Activated T-helper 17 cell treated with anti-CD3 and anti-CD28 coated beads, Interleukin-2, amount 50 U/mL, for 72 hours (primary cell): ENCODE measurements around the gene RBP3. TPM values are rescaled to one million over a fixed set of nuclear protein-coding genes. Genes with fewer than 3 reads are reported as not detected.
A peak's percentile ranks its signal among the peaks of the same experiment; 100 is the strongest.

Experiments
- ATAC-seq: fragments of 150-1000 bp; cut with Tn5 transposase; replicated peaks from 2 replicates; pipeline ENCODE4 v1.10.0; 2021; ENCODE audit warnings: mild to moderate bottlenecking, moderate library complexity
- H3K27ac Mint-ChIP-seq: one replicate; pipeline ENCODE4 v1.8.0; 2022; ENCODE audit warnings: mixed read lengths
- H3K27me3 Mint-ChIP-seq: one replicate; pipeline ENCODE4 v1.8.0; 2022; ENCODE audit warnings: mixed read lengths
- H3K36me3 Mint-ChIP-seq: one replicate; pipeline ENCODE4 v1.8.0; 2022; ENCODE audit warnings: low read depth, mild to moderate bottlenecking, mixed read lengths
- H3K4me1 Mint-ChIP-seq: one replicate; pipeline ENCODE4 v1.8.0; 2022; ENCODE audit warnings: mixed read lengths
- H3K4me3 Mint-ChIP-seq: one replicate; pipeline ENCODE4 v1.8.0; 2022; ENCODE audit warnings: mild to moderate bottlenecking, mixed read lengths
- H3K9me3 Mint-ChIP-seq: one replicate; pipeline ENCODE4 v1.8.0; 2022; ENCODE audit warnings: mixed read lengths
- total RNA-seq, 2 donors: library from RNA; stranded (reverse); gene quantifications; one replicate each; pipeline ENCODE4 v1.2.3, GENCODE V29; 2022

RBP3 gene
- not detected for total RNA-seq

GRCh38 chr10:47348138-47348651 is at the start of gene RBP3:
TSS of gene RBP3 (plus strand) at chr10:47348363. CDS start at chr10:47348485, 122 bp downstream.
- no peaks in the 10 kb centered on the region for H3K36me3 Mint-ChIP-seq
- no peaks in the 10 kb centered on the region for H3K9me3 Mint-ChIP-seq
- no peak for ATAC-seq
- H3K4me3 Mint-ChIP-seq, result no peak within 1 kb of the TSS
- no peak within 1 kb of the TSS for H3K27ac Mint-ChIP-seq
- H3K4me1 Mint-ChIP-seq, result no peaks in the 10 kb centered on the region
- H3K27me3 Mint-ChIP-seq, result no peaks in the 10 kb centered on the region

DNA sequence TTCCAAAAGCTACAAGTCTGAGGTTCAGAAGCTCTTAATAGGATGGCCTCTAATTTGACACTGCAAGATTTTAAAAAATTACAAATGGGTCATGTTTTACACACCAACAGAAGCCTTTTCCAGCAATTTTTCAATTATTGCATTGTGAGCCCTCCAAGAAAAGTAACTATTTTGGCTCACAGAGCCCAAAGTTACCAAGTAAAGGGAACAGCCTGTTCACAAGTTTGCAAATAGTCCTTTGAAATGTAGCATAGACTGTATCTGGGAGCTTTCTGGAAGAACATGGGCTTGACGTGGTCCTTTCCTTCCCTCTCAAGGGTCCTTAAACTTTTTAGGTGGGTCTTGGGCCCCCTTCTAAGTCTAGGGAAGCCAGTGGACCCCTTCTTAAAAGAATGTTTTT is 49.4 kb upstream of the RBP3 start:
- ATAC-seq, result no peak
- Mint-ChIP-seq H3K4me3 (no peak overlapping the region), H3K27ac (no peak overlapping the region)

DNA sequence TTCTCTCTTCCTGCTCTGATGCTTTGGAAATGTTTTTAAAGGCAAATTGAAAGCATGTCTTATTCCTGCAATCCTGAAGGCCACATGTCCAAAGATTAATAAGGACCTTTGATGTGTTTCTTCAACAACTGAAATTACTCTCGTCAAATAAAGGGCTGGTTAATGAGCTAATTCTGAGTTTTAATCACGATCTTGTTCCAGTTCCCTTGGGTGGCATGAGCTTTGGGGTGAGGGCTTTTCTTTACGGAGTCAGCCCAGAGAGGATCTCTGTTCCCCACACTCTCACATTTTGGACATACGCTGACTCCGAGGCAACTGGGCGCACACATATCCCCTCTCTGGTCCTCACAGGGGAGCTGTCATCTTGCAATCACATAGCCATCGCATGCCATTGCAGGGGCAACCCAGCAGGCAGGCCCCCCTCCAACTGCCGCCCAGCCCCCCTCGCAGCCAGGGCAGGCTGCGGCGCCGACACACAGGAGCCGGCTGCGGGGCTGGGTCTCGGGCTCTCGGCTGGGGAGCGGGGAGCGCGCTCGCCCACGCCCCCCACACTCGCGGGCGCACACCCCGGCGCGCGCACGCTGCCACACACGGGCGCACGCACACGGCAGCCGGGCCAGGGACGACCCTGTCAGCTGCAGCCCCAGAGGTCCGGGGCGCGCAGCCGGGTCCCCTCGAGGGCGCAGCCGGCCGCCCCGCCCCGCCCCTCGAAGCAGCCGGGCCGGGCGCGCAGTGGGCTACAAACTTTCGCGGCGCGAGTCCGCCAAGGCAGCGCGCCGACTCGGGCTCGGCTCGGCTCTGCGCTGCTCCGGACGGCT is 48.3 kb upstream of the RBP3 start, which contains the start of gene GDF10:
Gene GDF10 (plus strand): TSS at position 587 of the 818 bp plus-strand sequence. CDS start 455 bp downstream, outside the sequence.
- peaks cover 16% of the 10 kb centered on the region for H3K27me3 Mint-ChIP-seq
- no peaks in the 10 kb centered on the region for H3K9me3 Mint-ChIP-seq
- H3K4me3 Mint-ChIP-seq, result peak within 1 kb of the TSS; percentile 72
- H3K27ac Mint-ChIP-seq, result no peak within 1 kb of the TSS
- H3K36me3 Mint-ChIP-seq, result no peaks in the 10 kb centered on the region
- peaks cover 5% of the 10 kb centered on the region for H3K4me1 Mint-ChIP-seq
- peak; percentile 16 for ATAC-seq

More for the DNA sequence above, 49.4 kb upstream of the RBP3 start:
- Mint-ChIP-seq H3K36me3 (no peaks in the 10 kb centered on the region), H3K27me3 (peaks cover 16% of the 10 kb centered on the region), H3K9me3 (no peaks in the 10 kb centered on the region), H3K4me1 (peaks cover 5% of the 10 kb centered on the region)

DNA sequence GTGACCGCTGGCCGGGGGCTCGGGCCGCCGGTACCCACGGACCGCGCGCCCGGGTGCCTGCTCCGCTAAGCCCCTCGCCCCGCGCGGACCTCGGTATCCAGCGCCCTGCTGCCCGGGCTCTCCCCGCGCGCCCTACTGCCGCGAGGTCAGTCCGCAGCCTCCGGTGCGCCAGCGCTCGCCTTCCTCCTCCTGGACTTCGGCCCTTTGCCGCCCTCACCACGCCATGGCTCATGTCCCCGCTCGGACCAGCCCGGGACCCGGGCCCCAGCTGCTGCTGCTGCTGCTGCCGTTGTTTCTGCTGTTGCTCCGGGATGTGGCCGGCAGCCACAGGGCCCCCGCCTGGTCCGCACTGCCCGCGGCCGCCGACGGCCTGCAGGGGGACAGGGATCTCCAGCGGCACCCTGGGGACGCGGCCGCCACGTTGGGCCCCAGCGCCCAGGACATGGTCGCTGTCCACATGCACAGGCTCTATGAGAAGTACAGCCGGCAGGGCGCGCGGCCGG is 47.7 kb upstream of the RBP3 start:
- no peaks in the 10 kb centered on the region for H3K9me3 Mint-ChIP-seq
- ATAC-seq, result no peak
- H3K27ac Mint-ChIP-seq, result no peak overlapping the region
- H3K4me3 Mint-ChIP-seq, result peak overlapping the region; percentile 72
- peaks cover 5% of the 10 kb centered on the region for H3K4me1 Mint-ChIP-seq
- H3K27me3 Mint-ChIP-seq, result peaks cover 12% of the 10 kb centered on the region
- no peaks in the 10 kb centered on the region for H3K36me3 Mint-ChIP-seq

- no peak overlapping the region for H3K27ac Mint-ChIP-seq
- H3K4me1 Mint-ChIP-seq, result peaks cover 10% of the 10 kb centered on the region
- no peaks in the 10 kb centered on the region for H3K36me3 Mint-ChIP-seq
- peaks cover 12% of the 10 kb centered on the region for H3K27me3 Mint-ChIP-seq
- no peak overlapping the region for H3K4me3 Mint-ChIP-seq
- ATAC-seq, result no peak
- no peaks in the 10 kb centered on the region for H3K9me3 Mint-ChIP-seq
Observed at GRCh38 chr10:47301833-47302232, 46.3 kb upstream of the RBP3 start.

GRCh38 chr10:47303105-47303504 is 45.1 kb upstream of the RBP3 start:
- Mint-ChIP-seq H3K9me3 (no peaks in the 10 kb centered on the region), H3K27me3 (peaks cover 12% of the 10 kb centered on the region), H3K27ac (no peak overlapping the region), H3K36me3 (no peaks in the 10 kb centered on the region), H3K4me1 (peaks cover 10% of the 10 kb centered on the region), H3K4me3 (no peak overlapping the region)
- ATAC-seq, result no peak

- Mint-ChIP-seq H3K9me3 (no peaks in the 10 kb centered on the region), H3K27me3 (peaks cover 12% of the 10 kb centered on the region), H3K27ac (no peak overlapping the region), H3K4me3 (no peak overlapping the region), H3K4me1 (peaks cover 10% of the 10 kb centered on the region), H3K36me3 (no peaks in the 10 kb centered on the region)
- ATAC-seq, result no peak
Observed at GRCh38 chr10:47303866-47304265, 44.3 kb upstream of the RBP3 start.

DNA sequence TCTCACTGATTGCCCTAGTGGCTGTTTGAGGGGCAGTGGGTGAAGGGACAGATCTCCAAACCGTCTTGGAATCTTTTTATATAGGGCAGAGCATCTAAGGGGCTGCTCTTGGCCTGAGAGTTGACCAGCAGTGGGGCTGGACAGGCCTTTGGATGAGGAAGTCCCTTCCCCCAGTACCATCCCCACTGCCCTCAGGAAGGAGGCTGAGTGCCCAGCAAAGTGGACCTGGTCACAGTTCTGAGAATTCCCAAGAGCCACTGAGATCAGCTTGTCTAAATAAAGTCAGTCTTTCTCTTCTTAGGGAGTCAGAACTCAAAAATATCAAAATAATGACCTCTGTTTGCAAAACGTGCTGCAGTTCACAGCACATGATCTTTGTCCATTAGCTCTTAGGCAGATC is 42.6 kb upstream of the RBP3 start:
- no peak for ATAC-seq
- no peaks in the 10 kb centered on the region for H3K9me3 Mint-ChIP-seq
- H3K4me3 Mint-ChIP-seq, result no peak overlapping the region

GRCh38 chr10:47306387-47307210 is 41.6 kb upstream of the RBP3 start:
- no peak for ATAC-seq
- Mint-ChIP-seq H3K9me3 (no peaks in the 10 kb centered on the region), H3K36me3 (no peaks in the 10 kb centered on the region), H3K27ac (no peak overlapping the region), H3K27me3 (no peaks in the 10 kb centered on the region), H3K4me1 (peaks cover 6% of the 10 kb centered on the region), H3K4me3 (no peak overlapping the region)

More for the DNA sequence above, 42.6 kb upstream of the RBP3 start:
- Mint-ChIP-seq H3K27me3 (peaks cover 6% of the 10 kb centered on the region), H3K4me1 (peaks cover 10% of the 10 kb centered on the region), H3K27ac (no peak overlapping the region), H3K36me3 (no peaks in the 10 kb centered on the region)

DNA sequence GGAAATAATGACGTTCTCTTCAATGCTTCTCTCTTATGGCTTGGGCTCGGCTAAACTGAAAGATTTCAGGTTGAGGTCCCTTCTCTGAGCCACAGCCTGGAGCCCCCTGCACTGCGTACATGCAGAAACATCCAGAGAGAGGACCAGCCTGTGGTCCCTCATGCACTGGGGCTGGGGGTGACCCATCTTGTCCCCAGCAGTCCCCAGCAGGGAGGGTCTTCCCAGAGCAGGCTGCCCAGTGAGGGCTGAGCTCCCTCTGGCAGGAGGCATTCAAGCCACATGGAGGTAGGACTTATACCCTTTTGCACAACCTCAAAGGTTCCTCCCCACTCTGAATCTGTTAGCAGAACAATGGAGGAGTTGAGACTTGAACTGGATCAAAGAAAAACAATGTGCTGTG is 40.8 kb upstream of the RBP3 start:
- no peak for ATAC-seq
- Mint-ChIP-seq H3K9me3 (no peaks in the 10 kb centered on the region), H3K4me3 (no peak overlapping the region), H3K27me3 (no peaks in the 10 kb centered on the region), H3K4me1 (peaks cover 6% of the 10 kb centered on the region), H3K27ac (no peak overlapping the region), H3K36me3 (no peaks in the 10 kb centered on the region)

DNA sequence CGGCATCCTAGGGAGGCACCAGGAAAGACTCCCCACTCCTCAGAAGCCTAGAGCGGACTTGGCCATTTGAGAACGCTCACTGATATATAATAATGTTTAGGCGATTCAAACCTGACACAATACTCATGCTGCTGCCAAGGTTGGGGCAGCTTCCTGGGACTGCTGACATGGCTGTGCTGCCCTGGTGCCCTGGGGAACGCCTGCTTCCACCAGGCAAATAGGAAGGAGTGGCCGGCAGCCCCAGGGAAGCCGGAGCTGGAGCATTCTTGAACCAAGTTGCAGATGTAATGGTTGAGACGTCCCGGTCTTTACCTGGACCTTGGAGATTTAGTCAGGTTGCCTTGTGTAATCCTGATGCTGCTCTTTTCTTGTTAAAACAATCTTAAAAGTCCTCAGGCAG is 39.4 kb upstream of the RBP3 start:
- peaks cover 6% of the 10 kb centered on the region for H3K4me1 Mint-ChIP-seq
- no peaks in the 10 kb centered on the region for H3K27me3 Mint-ChIP-seq
- H3K27ac Mint-ChIP-seq, result no peak overlapping the region
- no peak overlapping the region for H3K4me3 Mint-ChIP-seq
- no peaks in the 10 kb centered on the region for H3K9me3 Mint-ChIP-seq
- ATAC-seq, result no peak
- H3K36me3 Mint-ChIP-seq, result no peaks in the 10 kb centered on the region

DNA sequence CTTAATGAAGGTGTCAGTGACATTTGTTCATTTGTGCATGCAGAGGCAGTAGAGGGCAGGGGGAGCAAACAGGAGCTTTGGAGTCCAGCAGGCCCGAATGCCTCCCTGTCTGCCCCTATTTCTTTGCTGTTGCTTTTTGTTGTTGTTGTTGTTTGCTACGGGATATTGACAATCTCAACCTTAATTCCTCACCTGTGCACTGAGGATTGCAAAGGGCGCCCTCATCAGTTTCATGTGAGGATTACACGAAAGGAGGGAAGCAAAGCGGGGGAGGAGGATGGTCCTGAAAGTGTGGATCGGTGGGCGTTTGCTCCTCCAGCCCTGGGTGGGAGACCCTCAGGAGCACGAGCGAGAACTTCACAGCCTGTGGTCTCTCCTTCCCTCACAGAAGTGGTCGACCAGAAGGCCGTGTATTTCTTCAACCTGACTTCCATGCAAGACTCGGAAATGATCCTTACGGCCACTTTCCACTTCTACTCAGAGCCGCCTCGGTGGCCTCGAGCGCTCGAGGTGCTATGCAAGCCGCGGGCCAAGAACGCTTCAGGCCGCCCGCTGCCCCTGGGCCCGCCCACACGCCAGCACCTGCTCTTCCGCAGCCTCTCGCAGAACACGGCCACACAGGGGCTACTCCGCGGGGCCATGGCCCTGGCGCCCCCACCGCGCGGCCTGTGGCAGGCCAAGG is 38.6 kb upstream of the RBP3 start:
- no peak for ATAC-seq

GRCh38 chr10:47310090-47310505 is 38.1 kb upstream of the RBP3 start:
- no peaks in the 10 kb centered on the region for H3K27me3 Mint-ChIP-seq
- no peak for ATAC-seq
- H3K4me1 Mint-ChIP-seq, result peaks cover 6% of the 10 kb centered on the region
- no peak overlapping the region for H3K27ac Mint-ChIP-seq
- no peak overlapping the region for H3K4me3 Mint-ChIP-seq
- no peaks in the 10 kb centered on the region for H3K9me3 Mint-ChIP-seq
- H3K36me3 Mint-ChIP-seq, result no peaks in the 10 kb centered on the region

More for the DNA sequence above, 38.6 kb upstream of the RBP3 start:
- no peak overlapping the region for H3K27ac Mint-ChIP-seq
- H3K27me3 Mint-ChIP-seq, result no peaks in the 10 kb centered on the region
- no peaks in the 10 kb centered on the region for H3K9me3 Mint-ChIP-seq
- H3K4me3 Mint-ChIP-seq, result no peak overlapping the region
- no peaks in the 10 kb centered on the region for H3K36me3 Mint-ChIP-seq
- peaks cover 6% of the 10 kb centered on the region for H3K4me1 Mint-ChIP-seq
